DMS 273 treated with DMSO at 0.1 percent for 48 hours (cell line): ENCODE data around the gene CFAP141.

Experiments
- DNase-seq: peaks from one replicate; lab custom pipeline; 2025; lab: John Stamatoyannopoulos, UW

Gene CFAP141

DNA sequence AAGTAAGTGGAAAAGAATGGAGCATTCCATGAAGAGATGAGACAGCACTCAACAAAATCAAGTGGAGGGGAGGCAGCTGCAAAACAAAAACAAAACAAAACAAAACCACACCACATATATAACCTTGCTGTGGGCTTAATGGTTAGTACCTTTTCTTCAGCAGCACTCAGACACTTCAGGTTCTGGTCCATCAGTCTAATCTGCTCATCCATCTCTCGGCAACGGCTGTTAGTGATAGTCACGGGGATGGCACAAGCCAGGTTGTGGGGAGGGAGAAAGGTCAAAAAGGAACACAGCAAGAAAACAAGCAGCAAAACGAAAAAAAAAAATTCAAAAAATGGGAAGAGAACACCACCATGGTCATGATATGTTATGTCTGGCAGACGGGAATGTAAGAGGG, 34.3 kb downstream of the CFAP141 start:
- no peak for DNase-seq

DNA sequence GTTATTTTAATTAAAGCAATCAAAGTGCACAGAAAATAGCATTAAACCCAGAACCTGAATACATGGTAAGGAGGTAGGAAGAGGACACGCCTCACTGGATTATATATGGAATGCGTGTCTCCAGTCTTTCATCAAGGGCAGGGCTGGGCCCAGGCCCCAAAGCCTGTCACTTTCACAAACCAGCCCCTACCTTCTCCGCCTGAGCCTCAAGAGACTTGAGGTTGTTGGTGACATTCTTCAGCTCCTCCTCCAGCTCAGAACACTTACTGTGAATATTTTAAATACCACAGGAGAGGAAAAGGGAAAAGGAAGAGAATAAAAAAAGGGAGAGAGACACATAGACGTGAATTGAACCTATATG, 34.9 kb downstream of the CFAP141 start:
- DNase-seq, result no peak

- no peak for DNase-seq
Observed at GRCh38 chr1:154170547-154171222, 35.4 kb downstream of the CFAP141 start.

DNA sequence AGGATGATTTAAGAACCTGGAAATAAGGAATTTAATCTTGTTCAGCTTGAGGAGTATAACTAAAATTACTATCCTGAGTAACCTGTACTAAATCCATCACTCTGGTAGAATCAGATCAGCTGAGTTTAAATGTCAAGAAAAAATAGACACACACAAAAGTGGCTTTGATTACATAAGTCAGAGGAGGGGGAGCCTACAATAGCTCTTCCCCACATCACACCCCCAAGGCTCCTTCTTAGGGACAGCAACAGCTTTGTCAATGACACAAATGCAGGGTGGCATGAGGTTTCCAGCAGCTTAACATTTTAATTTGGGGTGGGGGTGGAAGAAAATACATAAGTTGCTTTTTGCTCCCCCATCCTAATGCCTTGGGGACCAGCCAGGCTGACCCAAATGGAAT, 38.7 kb downstream of the CFAP141 start:
- no peak for DNase-seq

- DNase-seq, result no peak
Observed at GRCh38 chr1:154166207-154166606, 39.9 kb downstream of the CFAP141 start.

DNA sequence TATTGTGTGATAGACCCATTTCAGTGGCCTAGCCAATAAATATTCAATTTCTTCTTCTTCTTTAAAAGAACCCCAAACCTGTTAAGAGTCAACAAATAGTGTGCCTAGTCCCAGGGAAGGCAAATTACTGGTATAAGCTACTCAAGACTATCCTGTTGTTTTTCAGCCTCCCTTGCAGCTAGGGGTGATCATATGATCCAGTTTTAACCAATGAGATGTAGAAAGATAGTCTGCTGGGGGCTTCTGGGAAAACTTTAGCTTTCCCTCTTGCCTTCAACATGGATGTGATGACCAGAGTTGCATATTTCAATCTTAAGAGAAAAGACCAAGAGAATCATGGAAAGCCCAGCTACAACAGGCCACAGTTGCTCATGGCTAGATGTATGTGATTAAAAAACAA, 46.6 kb downstream of the CFAP141 start:
- no peak for DNase-seq

DNA sequence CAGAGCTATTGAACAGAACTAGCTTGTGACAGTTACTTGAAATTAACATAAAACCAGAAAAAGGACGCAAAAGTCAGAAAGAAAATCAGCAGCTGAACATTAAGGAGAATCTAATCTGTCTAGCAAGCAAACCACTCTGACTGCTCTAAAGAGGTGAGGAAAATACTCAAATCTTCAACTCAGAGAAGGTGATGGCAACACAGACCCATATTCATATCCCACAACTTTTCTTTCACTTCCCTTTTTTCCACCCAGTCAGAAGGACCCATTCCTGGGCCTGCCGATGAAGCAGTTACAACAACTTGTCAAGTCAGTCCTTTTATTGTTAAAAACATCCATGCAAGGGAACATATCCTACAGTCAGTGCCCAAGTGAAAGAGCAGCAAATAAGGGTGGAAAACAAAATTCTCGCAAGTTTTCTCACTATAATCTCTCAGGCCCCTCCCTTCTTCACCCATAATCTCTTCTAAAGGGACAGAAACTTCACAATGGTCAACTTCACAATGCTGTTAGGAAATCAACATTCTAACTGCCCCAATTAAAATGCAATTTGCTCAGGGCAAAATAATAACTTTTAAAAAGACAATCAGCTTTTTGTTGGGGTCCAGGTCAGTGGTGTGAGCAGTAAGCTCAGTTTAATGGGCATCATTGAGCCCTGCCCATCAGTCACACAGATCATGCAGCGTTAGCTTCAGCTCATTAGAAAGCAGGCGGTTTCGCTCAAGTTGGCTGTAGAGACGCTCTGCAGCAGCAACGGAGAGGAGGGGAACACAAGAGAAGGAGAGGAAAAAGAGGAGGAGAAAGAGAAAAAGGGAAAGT, 47.6 kb downstream of the CFAP141 start:
- no peak for DNase-seq

DNA sequence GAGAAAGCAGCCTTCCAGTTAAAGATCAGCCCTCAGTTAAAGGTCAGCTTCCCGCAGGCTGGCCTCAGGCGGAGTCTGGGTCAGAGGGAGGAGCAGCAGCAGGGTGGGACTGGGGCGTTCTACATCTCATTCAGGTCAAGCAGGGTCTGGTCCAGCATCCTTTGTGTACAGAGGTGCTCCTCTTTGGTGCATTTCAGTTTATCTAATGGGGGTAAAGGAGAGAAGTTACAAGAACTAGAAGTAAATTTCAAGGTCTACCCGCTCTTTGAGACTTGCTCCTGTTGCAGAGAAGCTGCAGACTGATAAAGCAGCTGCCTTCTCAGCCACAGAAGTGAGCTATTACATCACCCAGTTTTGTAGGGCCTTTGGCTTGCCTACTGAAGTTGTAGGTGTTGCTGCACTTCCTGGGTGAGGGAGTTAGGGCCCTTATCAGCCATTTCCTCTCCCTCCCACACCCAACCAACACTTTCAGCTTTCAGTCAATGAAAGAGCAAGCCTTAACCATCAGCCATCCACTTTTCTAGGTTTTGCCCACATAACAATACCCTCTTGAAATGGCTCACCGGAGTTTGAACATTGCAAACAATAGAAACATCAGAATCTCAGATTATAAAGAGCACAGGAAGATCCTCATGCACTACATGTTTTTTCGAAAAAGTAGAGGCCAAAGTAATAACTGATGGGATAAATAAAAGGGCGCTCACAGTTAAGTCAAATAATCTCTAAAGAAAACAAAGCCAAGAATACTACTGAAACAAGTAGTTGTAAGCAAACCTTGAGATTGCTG, 48.4 kb downstream of the CFAP141 start:
- DNase-seq, result no peak

DNA sequence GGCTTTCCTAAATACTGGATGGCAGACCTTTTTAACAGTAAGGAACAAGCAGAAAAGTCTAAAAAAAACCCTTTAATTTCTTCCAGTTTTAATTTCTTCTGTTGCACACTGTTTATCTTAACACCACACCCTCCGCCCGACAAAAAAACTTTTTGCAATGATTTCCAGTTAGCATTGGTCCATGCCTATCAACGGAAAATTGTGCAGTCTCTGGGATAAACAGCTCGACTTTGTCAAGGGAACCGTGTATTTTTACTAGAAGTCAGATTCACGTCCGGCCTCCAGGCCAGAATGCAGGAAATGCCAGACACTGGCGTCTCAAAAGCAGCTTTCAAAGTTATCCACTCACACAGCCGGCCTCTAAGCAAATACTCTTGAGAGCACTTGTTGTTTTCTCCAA, 50.9 kb downstream of the CFAP141 start:
- no peak for DNase-seq

- DNase-seq, result no peak
Observed at GRCh38 chr1:154154534-154155191, 51.5 kb downstream of the CFAP141 start, which contains the start of gene NUP210L. Gene NUP210L (minus strand): TSS chr1:154155073.

DNA sequence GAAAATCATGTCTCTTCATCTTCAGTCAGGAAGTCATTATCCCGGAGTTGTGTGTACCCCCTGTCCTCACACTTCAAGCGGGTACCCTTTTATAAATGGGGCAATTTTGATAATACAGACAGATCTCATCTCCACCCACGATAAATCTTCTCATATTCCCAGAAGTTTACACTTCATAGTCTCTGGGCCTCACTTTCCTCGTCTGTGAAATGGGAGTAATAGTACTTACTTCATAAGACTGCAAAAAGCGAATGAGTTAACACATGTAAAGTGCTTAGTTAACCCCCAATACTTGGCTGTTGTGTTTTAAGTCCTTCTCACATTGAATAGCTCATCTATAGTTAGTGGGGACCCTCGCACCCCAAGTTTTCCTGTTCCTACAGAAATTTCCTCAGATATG, 52.1 kb downstream of the CFAP141 start:
- DNase-seq, result no peak

GRCh38 chr1:154151311-154151710, 54.8 kb downstream of the CFAP141 start:
- DNase-seq, result no peak
